ENCODE measurements around the gene SULT1C3. TPM values are rescaled to one million over a fixed set of nuclear protein-coding genes. Genes with fewer than 3 reads are reported as not detected.

The SULT1C3 gene
- total RNA-seq, 1 experiment from 2014 or later = not detected

DNA sequence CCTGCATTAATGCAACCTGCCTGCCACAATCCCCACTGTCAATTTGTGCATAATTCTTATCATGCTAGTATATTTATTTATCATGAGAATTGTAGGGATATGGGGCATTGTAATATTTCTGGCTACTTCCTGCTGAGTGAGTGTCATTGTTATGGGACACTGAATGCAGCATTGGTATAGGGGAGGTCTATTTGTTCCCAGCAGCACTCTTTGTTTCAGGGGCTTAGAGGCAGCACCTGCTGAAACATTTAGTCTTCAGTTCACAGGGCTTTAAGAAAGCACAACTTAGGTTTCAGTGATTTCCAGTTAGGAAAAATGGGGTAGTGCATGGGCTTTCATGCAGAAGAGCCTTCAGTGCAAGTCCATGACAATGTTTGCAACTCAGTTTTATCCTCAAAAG, 23.6 kb downstream of the SULT1C3 start:
- no peak for DNase-seq (ENCODE audit: unreplicated experiment)
- BruUV-seq (replicated peaks) = no TSS peak
- ChIA-PET CTCF (interaction anchor here (0.6 kb wide), 1 partner anchor 1300 kb away, joined by 3 read pairs; no protein-coding TSS in a partner anchor), POLR2A (no interaction called here)
- Mint-ChIP-seq H3K36me3 (ENCODE audit: insufficient read depth, unreplicated experiment) (peaks cover 4% of the 10 kb centered on the region), H3K27me3 (ENCODE audit: insufficient read depth, unreplicated experiment) (no peaks in the 10 kb centered on the region), H3K4me1 (ENCODE audit: insufficient read depth, unreplicated experiment) (peaks cover 8% of the 10 kb centered on the region), H3K4me3 (ENCODE audit: unreplicated experiment) (no peak overlapping the region), H3K9me3 (ENCODE audit: unreplicated experiment) (no peaks in the 10 kb centered on the region), H3K27ac (ENCODE audit: low read depth, unreplicated experiment) (no peak overlapping the region)
- intact Hi-C loops (cut with micrococcal nuclease) = no loop called here
- TF ChIP-seq, protein P1, sequence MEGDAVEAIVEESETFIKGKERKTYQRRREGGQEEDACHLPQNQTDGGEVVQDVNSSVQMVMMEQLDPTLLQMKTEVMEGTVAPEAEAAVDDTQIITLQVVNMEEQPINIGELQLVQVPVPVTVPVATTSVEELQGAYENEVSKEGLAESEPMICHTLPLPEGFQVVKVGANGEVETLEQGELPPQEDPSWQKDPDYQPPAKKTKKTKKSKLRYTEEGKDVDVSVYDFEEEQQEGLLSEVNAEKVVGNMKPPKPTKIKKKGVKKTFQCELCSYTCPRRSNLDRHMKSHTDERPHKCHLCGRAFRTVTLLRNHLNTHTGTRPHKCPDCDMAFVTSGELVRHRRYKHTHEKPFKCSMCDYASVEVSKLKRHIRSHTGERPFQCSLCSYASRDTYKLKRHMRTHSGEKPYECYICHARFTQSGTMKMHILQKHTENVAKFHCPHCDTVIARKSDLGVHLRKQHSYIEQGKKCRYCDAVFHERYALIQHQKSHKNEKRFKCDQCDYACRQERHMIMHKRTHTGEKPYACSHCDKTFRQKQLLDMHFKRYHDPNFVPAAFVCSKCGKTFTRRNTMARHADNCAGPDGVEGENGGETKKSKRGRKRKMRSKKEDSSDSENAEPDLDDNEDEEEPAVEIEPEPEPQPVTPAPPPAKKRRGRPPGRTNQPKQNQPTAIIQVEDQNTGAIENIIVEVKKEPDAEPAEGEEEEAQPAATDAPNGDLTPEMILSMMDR (IDR thresholded peaks at IDR 0.05; ENCODE audit: unreplicated experiment) = no peak

DNA sequence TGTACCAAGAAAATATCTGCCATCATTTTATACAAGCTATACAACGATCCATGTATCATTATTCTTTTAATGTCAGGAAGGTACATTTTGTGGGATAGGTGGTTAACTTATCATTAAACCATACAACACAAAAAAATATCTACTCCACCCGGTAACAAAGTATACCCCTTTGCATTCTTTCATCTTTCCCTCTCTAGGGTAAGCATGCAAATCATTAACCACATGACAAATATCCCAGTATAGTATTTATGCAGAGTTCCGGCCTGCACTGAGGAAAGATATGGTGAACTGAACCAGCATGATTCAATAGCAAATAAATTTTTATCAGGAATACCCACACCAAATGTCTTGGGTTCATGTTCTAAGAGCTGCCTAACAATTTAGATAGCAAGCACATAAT, 26.4 kb downstream of the SULT1C3 start:
- peaks cover 11% of the 10 kb centered on the region for H3K4me1 Mint-ChIP-seq (ENCODE audit: insufficient read depth, unreplicated experiment)
- no TSS peak for BruUV-seq (replicated peaks)
- intact Hi-C loops (cut with micrococcal nuclease) = no loop called here
- peaks cover 4% of the 10 kb centered on the region for H3K36me3 Mint-ChIP-seq (ENCODE audit: insufficient read depth, unreplicated experiment)
- H3K27me3 Mint-ChIP-seq (ENCODE audit: insufficient read depth, unreplicated experiment) = no peaks in the 10 kb centered on the region
- TF ChIP-seq, protein P1 (IDR thresholded peaks at IDR 0.05; ENCODE audit: unreplicated experiment) = no peak
- CTCF ChIA-PET = no interaction called here
- POLR2A ChIA-PET = interaction anchor here (0.6 kb wide), 1 partner anchor 334 kb away, joined by 3 read pairs; no protein-coding TSS in a partner anchor
- no peak overlapping the region for H3K27ac Mint-ChIP-seq (ENCODE audit: low read depth, unreplicated experiment)
- peaks cover 7% of the 10 kb centered on the region for H3K9me3 Mint-ChIP-seq (ENCODE audit: unreplicated experiment)
- no peak for DNase-seq (ENCODE audit: unreplicated experiment)
- H3K4me3 Mint-ChIP-seq (ENCODE audit: unreplicated experiment) = no peak overlapping the region

DNA sequence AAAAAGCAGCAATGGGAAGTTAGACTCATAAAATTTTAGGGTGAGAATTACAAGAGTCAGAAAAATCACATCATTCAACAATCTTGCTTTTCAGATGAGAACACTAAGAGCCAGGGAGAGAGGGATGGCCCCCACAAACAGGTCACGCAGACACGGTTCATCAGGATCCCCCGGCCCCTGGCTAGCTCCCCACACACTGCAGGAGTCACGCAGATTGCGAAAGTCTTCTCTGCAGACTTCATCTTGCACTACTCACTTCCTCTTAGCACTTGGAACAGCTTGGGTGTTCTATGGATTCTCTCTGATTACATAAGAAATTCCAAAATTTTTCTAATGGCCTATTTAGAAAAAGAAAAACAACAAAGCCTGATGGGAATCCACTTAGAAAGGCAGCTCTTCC, 27.3 kb downstream of the SULT1C3 start:
- H3K27ac Mint-ChIP-seq (ENCODE audit: low read depth, unreplicated experiment) = peak overlapping the region; percentile 10
- no TSS peak for BruUV-seq (replicated peaks)
- TF ChIP-seq, protein P1 (IDR thresholded peaks at IDR 0.05; ENCODE audit: unreplicated experiment) = no peak

DNA sequence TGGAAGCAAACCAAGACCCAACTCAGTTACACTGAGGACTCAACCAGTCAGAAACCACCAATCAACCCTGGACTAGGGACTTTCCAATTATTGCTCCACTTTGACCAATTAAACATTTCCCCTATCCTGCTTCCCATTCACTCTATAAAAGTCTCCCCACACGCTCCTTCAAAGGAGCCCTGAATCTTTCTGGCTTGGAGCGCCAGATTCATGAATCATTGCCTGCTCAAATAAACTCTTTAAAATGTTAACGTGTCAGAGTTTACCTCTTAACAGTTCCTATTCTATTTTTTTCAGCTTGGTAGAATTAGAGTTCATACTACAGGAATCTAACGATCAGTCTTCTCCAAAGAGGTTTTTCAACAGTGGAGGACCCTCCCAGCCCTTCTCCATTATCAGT, 28.2 kb downstream of the SULT1C3 start:
- peak; percentile 66 for DNase-seq (ENCODE audit: unreplicated experiment)
- no peaks in the 10 kb centered on the region for H3K27me3 Mint-ChIP-seq (ENCODE audit: insufficient read depth, unreplicated experiment)
- peaks cover 12% of the 10 kb centered on the region for H3K4me1 Mint-ChIP-seq (ENCODE audit: insufficient read depth, unreplicated experiment)
- POLR2A ChIA-PET = no interaction called here
- TF ChIP-seq, protein P1 (IDR thresholded peaks at IDR 0.05; ENCODE audit: unreplicated experiment) = no peak
- peaks cover 4% of the 10 kb centered on the region for H3K36me3 Mint-ChIP-seq (ENCODE audit: insufficient read depth, unreplicated experiment)
- H3K27ac Mint-ChIP-seq (ENCODE audit: low read depth, unreplicated experiment) = peak overlapping the region; percentile 10
- H3K4me3 Mint-ChIP-seq (ENCODE audit: unreplicated experiment) = no peak overlapping the region
- CTCF ChIA-PET = interaction anchor here (2.1 kb wide), 1 partner anchor 21 kb away, joined by 6 read pairs; the partner anchor contains the start of gene SULT1C2
- BruUV-seq (replicated peaks) = no TSS peak
- H3K9me3 Mint-ChIP-seq (ENCODE audit: unreplicated experiment) = peaks cover 7% of the 10 kb centered on the region
- intact Hi-C loops (cut with micrococcal nuclease) = no loop called here

More for the DNA sequence above, 27.3 kb downstream of the SULT1C3 start:
- ChIA-PET POLR2A (no interaction called here), CTCF (interaction anchor here (2.1 kb wide), 1 partner anchor 22 kb away, joined by 6 read pairs; the partner anchor contains the start of gene SULT1C2)
- no peaks in the 10 kb centered on the region for H3K27me3 Mint-ChIP-seq (ENCODE audit: insufficient read depth, unreplicated experiment)
- H3K4me1 Mint-ChIP-seq (ENCODE audit: insufficient read depth, unreplicated experiment) = peaks cover 12% of the 10 kb centered on the region
- H3K9me3 Mint-ChIP-seq (ENCODE audit: unreplicated experiment) = peaks cover 7% of the 10 kb centered on the region
- peaks cover 4% of the 10 kb centered on the region for H3K36me3 Mint-ChIP-seq (ENCODE audit: insufficient read depth, unreplicated experiment)
- DNase-seq (ENCODE audit: unreplicated experiment) = peak; percentile 57
- H3K4me3 Mint-ChIP-seq (ENCODE audit: unreplicated experiment) = no peak overlapping the region
- intact Hi-C loops (cut with micrococcal nuclease) = no loop called here

Measured in MCF 10A (cell line).